Fibroblast of lung (primary cell): ENCODE data around the gene WDR37. TPM values are rescaled to one million over a fixed set of nuclear protein-coding genes. Genes with fewer than 3 reads are reported as not detected.

Experiments
- DNase-seq, 2 donors: peaks; one replicate each; pipeline versions ENCODE4 v3.0.0 to v3.0.0-alpha.2; 2010; ENCODE audit warnings: low read depth in 2 of 2
- H2AFZ ChIP-seq: 2 replicates; pipeline ENCODE4 v1.5.1; 2012; ENCODE audit warnings: low read length, control low read depth, inconsistent platforms
- H3K27ac ChIP-seq: 2 replicates; pipeline ENCODE4 v1.5.1; 2011; ENCODE audit warnings: low read length, control low read depth; ENCODE audit not compliant: insufficient read depth
- H3K27me3 ChIP-seq: 2 replicates; pipeline ENCODE4 v1.5.1; 2011; ENCODE audit warnings: mild to moderate bottlenecking, low read length; ENCODE audit not compliant: control insufficient read depth, insufficient read depth
- H3K36me3 ChIP-seq: 2 replicates; pipeline ENCODE4 v1.5.1; 2011; ENCODE audit warnings: low read length; ENCODE audit not compliant: control insufficient read depth, insufficient read depth
- H3K4me1 ChIP-seq: 2 replicates; pipeline ENCODE4 v1.5.1; 2011; ENCODE audit warnings: low read length; ENCODE audit not compliant: control insufficient read depth, insufficient read depth; ENCODE audit errors: extremely low read depth
- H3K4me2 ChIP-seq: 2 replicates; pipeline ENCODE4 v1.5.1; 2011; ENCODE audit warnings: low read length, control low read depth; ENCODE audit not compliant: insufficient read depth; ENCODE audit errors: extremely low read depth
- H3K4me3 ChIP-seq, 4 experiments: fragments of 200-600 bp in 1 of 4; sonication (generic) in 1 of 4; replicated peaks in 1 of 4; 2 replicates each; pipeline ENCODE4 v1.5.1; 2011 to 2016; ENCODE audit warnings: low read length in 4 of 4, low read depth in 3 of 4, mild to moderate bottlenecking in 3 of 4, control low read depth in 2 of 4, inconsistent platforms in 1 of 4, mixed read lengths in 1 of 4; ENCODE audit not compliant: insufficient read depth in 1 of 4; ENCODE audit errors: control extremely low read depth in 1 of 4
- H3K79me2 ChIP-seq: 2 replicates; pipeline ENCODE4 v1.5.1; 2012; ENCODE audit warnings: mild to moderate bottlenecking, low read length, inconsistent platforms; ENCODE audit not compliant: control insufficient read depth, insufficient read depth
- H3K9ac ChIP-seq: 2 replicates; pipeline ENCODE4 v1.5.1; 2011; ENCODE audit warnings: mild to moderate bottlenecking, low read length, control low read depth; ENCODE audit not compliant: insufficient read depth
- H3K9me3 ChIP-seq: 2 replicates; pipeline ENCODE4 v1.5.1; 2012; ENCODE audit warnings: low read depth, low read length; ENCODE audit not compliant: control insufficient read depth, insufficient read depth
- H4K20me1 ChIP-seq: 2 replicates; pipeline ENCODE4 v1.5.1; 2011; ENCODE audit warnings: low read length; ENCODE audit not compliant: control insufficient read depth, insufficient read depth; ENCODE audit errors: extremely low read depth
- EZH2 ChIP-seq: IDR thresholded peaks from 2 replicates; pipeline ENCODE4 v1.5.1; 2012; ENCODE audit warnings: low read length, control low read depth, mild to moderate bottlenecking; ENCODE audit errors: missing control alignments
- polyA plus RNA-seq, 2 donors: library from polyadenylated mRNA; depleted of rRNA in 1 of 2; stranded (reverse) in 1 of 2; unstranded in 1 of 2; fragments of >200 nt; gene quantifications; 2 replicates each; pipeline ENCODE4 v1.2.1, GENCODE V29; 2011 to 2012; ENCODE audit warnings: missing spikeins in 1 of 2
- total RNA-seq: library from RNA; depleted of rRNA; stranded (reverse); fragments of >200 nt; gene quantifications from 2 replicates; pipeline ENCODE4 v1.2.1, GENCODE V29; 2014
- TF ChIP-seq, protein P1 (sequence below), 2 donors: IDR thresholded peaks in 1 of 2; conservative IDR thresholded peaks in 1 of 2; 1 replicate in 1 of 2; 2 replicates in 1 of 2; pipeline ENCODE4 v1.5.1; 2011 to 2012; ENCODE audit warnings: low read length in 2 of 2, control low read depth in 1 of 2, inconsistent platforms in 1 of 2, low read depth in 1 of 2, mild to moderate bottlenecking in 1 of 2

WDR37 gene
- total and polyA plus RNA-seq, 2 donors (not counting 1 experiment from before 2014, with no cell fraction given), result 13.0 to 15.8 TPM

DNA sequence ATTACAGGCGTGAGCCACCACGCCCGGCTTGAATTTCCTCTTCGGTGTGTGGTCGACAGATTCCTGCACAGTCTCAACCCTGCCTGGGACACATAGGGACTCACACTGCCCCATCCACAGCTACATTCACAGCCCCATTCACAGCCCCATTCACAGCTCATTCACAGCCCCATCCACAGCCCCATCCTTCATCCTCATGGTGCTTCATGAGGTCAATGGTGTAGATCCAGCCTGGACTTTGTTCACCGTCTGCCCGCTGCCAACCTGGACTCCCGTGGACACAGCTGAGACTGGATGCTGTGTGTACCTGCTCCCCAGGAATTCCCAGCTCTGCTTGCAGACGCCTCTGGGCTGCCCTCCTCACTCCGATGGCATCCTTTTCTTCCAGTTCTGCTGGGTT lies 35.7 kb upstream of the WDR37 start:
- H3K79me2 ChIP-seq, result no peaks in the 10 kb centered on the region
- H3K4me1 ChIP-seq, result no peaks in the 10 kb centered on the region
- DNase-seq, result no peak
- no peaks in the 10 kb centered on the region for H3K9me3 ChIP-seq
- H3K36me3 ChIP-seq, result peaks cover 18% of the 10 kb centered on the region
- H3K4me3 ChIP-seq, result no peak overlapping the region
- TF ChIP-seq, protein P1, sequence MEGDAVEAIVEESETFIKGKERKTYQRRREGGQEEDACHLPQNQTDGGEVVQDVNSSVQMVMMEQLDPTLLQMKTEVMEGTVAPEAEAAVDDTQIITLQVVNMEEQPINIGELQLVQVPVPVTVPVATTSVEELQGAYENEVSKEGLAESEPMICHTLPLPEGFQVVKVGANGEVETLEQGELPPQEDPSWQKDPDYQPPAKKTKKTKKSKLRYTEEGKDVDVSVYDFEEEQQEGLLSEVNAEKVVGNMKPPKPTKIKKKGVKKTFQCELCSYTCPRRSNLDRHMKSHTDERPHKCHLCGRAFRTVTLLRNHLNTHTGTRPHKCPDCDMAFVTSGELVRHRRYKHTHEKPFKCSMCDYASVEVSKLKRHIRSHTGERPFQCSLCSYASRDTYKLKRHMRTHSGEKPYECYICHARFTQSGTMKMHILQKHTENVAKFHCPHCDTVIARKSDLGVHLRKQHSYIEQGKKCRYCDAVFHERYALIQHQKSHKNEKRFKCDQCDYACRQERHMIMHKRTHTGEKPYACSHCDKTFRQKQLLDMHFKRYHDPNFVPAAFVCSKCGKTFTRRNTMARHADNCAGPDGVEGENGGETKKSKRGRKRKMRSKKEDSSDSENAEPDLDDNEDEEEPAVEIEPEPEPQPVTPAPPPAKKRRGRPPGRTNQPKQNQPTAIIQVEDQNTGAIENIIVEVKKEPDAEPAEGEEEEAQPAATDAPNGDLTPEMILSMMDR (conservative IDR thresholded peaks at IDR 0.05 in 1 of 2, IDR thresholded peaks at IDR 0.05 in 1 of 2; ENCODE audit: low read depth in 1 of 2, low read length in 2 of 2), result no peak
- TF ChIP-seq EZH2, result no peak
- H3K27me3 ChIP-seq, result no peaks in the 10 kb centered on the region
- H3K27ac ChIP-seq, result no peak overlapping the region
- no peak overlapping the region for H3K9ac ChIP-seq
- no peak overlapping the region for H2AFZ ChIP-seq
- H3K4me2 ChIP-seq, result no peak overlapping the region
- no peaks in the 10 kb centered on the region for H4K20me1 ChIP-seq

DNA sequence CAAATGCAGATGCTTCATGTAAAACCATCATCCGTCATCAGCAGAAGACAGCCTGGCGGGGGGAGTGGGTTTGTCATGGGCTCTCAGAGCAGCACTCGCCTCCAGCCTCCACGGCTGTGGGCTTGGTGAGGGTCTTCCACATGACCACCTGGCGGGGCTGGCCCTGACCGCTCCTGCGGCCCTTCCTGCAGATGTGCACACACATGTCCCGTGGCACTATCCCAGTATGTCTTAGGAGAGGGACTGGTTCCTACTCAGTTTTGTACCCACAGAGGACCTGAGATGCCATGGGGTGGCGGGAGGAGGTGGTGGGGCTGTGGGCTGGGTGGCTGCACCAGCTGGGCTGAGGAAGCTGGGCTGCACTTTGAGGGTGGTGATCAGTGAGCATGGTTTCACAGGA lies 35.2 kb upstream of the WDR37 start:
- Histone ChIP-seq H3K27ac (no peak overlapping the region), H4K20me1 (no peaks in the 10 kb centered on the region), H2AFZ (no peak overlapping the region), H3K79me2 (no peaks in the 10 kb centered on the region), H3K36me3 (peaks cover 14% of the 10 kb centered on the region), H3K9ac (no peak overlapping the region), H3K9me3 (no peaks in the 10 kb centered on the region), H3K4me2 (no peak overlapping the region), H3K4me1 (no peaks in the 10 kb centered on the region), H3K27me3 (no peaks in the 10 kb centered on the region), H3K4me3 (no peak overlapping the region)
- no peak for TF ChIP-seq EZH2
- DNase-seq, result no peak

DNA sequence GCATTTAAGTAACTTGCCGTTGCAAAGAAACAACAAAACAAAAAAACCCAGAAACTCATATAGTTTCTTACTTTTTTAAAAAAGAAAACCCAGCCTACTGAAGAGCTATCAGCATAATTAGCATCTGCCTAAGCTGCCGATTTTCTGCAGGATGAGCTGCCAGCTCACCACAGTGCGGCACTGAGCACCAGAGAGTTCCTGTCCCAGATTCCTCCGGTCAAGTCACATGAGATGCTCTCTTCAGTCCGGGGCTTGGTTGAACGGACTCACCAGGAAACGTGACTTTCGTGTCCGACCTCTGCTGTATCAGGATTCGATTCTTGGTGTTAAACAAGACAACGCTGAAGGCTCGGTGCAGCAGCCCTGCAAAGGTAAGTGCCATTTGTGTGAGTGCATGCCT lies 33.8 kb upstream of the WDR37 start:
- DNase-seq, result no peak
- TF ChIP-seq, protein P1 (conservative IDR thresholded peaks at IDR 0.05 in 1 of 2, IDR thresholded peaks at IDR 0.05 in 1 of 2; ENCODE audit: low read depth in 1 of 2, low read length in 2 of 2), result no peak
- no peak for TF ChIP-seq EZH2
- Histone ChIP-seq H3K4me2 (no peak overlapping the region), H2AFZ (no peak overlapping the region), H3K27ac (no peak overlapping the region), H3K4me3 (no peak overlapping the region), H3K36me3 (peaks cover 8% of the 10 kb centered on the region), H3K9me3 (no peaks in the 10 kb centered on the region), H3K4me1 (no peaks in the 10 kb centered on the region), H3K9ac (no peak overlapping the region), H3K27me3 (no peaks in the 10 kb centered on the region), H3K79me2 (no peaks in the 10 kb centered on the region), H4K20me1 (no peaks in the 10 kb centered on the region)
